ENCODE data around the gene RFX4. TPM values are rescaled to one million over a fixed set of nuclear protein-coding genes. Genes with fewer than 3 reads are reported as not detected.

Gene RFX4
- polyA plus RNA-seq, 4 donors: not detected

GRCh38 chr12:106758349-106759110 is 175.7 kb downstream of the RFX4 start:
- DNase-seq (ENCODE audit: low read depth in 4 of 4, low spot score in 3 of 4): no peak

- no peak for DNase-seq (ENCODE audit: low read depth in 4 of 4, low spot score in 3 of 4)
Observed at GRCh38 chr12:106759526-106760183, 176.9 kb downstream of the RFX4 start.

GRCh38 chr12:106760184-106760531 is 177.4 kb downstream of the RFX4 start:
- DNase-seq (ENCODE audit: low read depth in 4 of 4, low spot score in 3 of 4): no peak

GRCh38 chr12:106764220-106764619 is 181.4 kb downstream of the RFX4 start:
- DNase-seq (ENCODE audit: low read depth in 4 of 4, low spot score in 3 of 4): no peak

- no peak for DNase-seq (ENCODE audit: low read depth in 4 of 4, low spot score in 3 of 4)
Observed at GRCh38 chr12:106764738-106765137, 181.9 kb downstream of the RFX4 start.

- peak in 2 of 4 donors; percentile 41 to 55 for DNase-seq (ENCODE audit: low read depth in 4 of 4, low spot score in 3 of 4)
Observed at GRCh38 chr12:106766393-106766826, 183.6 kb downstream of the RFX4 start.

- DNase-seq (ENCODE audit: low read depth in 4 of 4, low spot score in 3 of 4): no peak
Observed at GRCh38 chr12:106767206-106767605, 184.4 kb downstream of the RFX4 start.

GRCh38 chr12:106767954-106768822 is 185.4 kb downstream of the RFX4 start:
- DNase-seq (ENCODE audit: low read depth in 4 of 4, low spot score in 3 of 4): no peak

GRCh38 chr12:106769078-106769477 is 186.3 kb downstream of the RFX4 start:
- no peak for DNase-seq (ENCODE audit: low read depth in 4 of 4, low spot score in 3 of 4)

- DNase-seq (ENCODE audit: low read depth in 4 of 4, low spot score in 3 of 4): no peak
Observed at GRCh38 chr12:106769546-106769945, 186.7 kb downstream of the RFX4 start.

GRCh38 chr12:106771425-106771824 is 188.6 kb downstream of the RFX4 start:
- no peak for DNase-seq (ENCODE audit: low read depth in 4 of 4, low spot score in 3 of 4)

GRCh38 chr12:106773286-106774004 is 190.6 kb downstream of the RFX4 start:
- no peak for DNase-seq (ENCODE audit: low read depth in 4 of 4, low spot score in 3 of 4)

- DNase-seq (ENCODE audit: low read depth in 4 of 4, low spot score in 3 of 4): peak; percentile 97 to 99 (median 98)
Observed at GRCh38 chr12:106774005-106774807, 191.4 kb downstream of the RFX4 start, which contains the start of gene RIC8B. Gene RIC8B (plus strand): TSS chr12:106774682. CDS start chr12:106774746, 64 bp downstream.

- no peak for DNase-seq (ENCODE audit: low read depth in 4 of 4, low spot score in 3 of 4)
Observed at GRCh38 chr12:106774808-106775524, 192.2 kb downstream of the RFX4 start.

- no peak for DNase-seq (ENCODE audit: low read depth in 4 of 4, low spot score in 3 of 4)
Observed at GRCh38 chr12:106776897-106777296, 194.1 kb downstream of the RFX4 start.

GRCh38 chr12:106780010-106780631 is 197.3 kb downstream of the RFX4 start:
- no peak for DNase-seq (ENCODE audit: low read depth in 4 of 4, low spot score in 3 of 4)

- DNase-seq (ENCODE audit: low read depth in 4 of 4, low spot score in 3 of 4): no peak
Observed at GRCh38 chr12:106782619-106783018, 199.8 kb downstream of the RFX4 start.

- no peak for DNase-seq (ENCODE audit: low read depth in 4 of 4, low spot score in 3 of 4)
Observed at GRCh38 chr12:106783515-106783914, 200.7 kb downstream of the RFX4 start.

- no peak for DNase-seq (ENCODE audit: low read depth in 4 of 4, low spot score in 3 of 4)
Observed at GRCh38 chr12:106790020-106790419, 207.2 kb downstream of the RFX4 start.
